ENCODE measurements around the gene ZC2HC1C. TPM values are rescaled to one million over a fixed set of nuclear protein-coding genes. Genes with fewer than 3 reads are reported as not detected.
A peak's percentile ranks its signal among the peaks of the same experiment; 100 is the strongest.

Gene ZC2HC1C
- total and polyA plus RNA-seq, 9 of the 15 experiments (the other 6 are each of a cell fraction or from before 2014, with no cell fraction given), result 6.3 to 9.2 (median 7.7) TPM

DNA sequence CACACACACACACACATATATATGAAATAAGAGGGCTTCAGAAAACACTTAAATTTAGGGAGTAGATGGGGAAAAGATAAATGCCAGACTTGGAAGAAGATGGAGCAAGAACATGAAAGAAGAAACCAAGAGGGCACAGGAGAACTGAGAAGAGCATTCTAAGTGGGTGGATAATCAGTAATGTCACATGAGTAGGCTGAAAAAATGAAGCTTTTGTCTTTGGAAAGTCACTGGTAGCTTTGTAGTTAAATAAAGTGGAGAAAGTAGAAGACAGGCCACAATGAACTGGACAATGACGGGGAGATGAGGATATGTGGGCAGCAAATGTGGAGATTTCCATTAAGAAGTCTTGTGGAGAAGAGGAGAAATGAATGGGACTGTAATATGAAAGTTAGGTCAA, 2.2 kb upstream of the ZC2HC1C start:
- intact Hi-C loops (cut with micrococcal nuclease), result no loop called here
- H3K4me3 ChIP-seq, result peak overlapping the region; percentile 41; the same call in 1 of the 2 replicates
- DNase-seq (ENCODE audit: extremely low read depth in 1 of 4, low spot score in 3 of 4) (no peak), ATAC-seq (no peak), FAIRE-seq (no peak)
- H3K27ac ChIP-seq (ENCODE audit: extremely low read depth, low read depth, low read length), result peak overlapping the region; percentile 93
- TF ChIP-seq ARID1B (IDR thresholded peaks at IDR 0.05) (no peak), BRF1 (IDR thresholded peaks at IDR 0.05; ENCODE audit: borderline replicate concordance, extremely low read depth, insufficient read length) (no peak), BHLHE40 (IDR thresholded peaks at IDR 0.05; ENCODE audit: low read length) (no peak), ELF2 (CRISPR knock-in tag; IDR thresholded peaks at IDR 0.05) (no peak), SMARCC2 (IDR thresholded peaks at IDR 0.05; ENCODE audit: low read depth) (no peak), PCBP1 (IDR thresholded peaks at IDR 0.05; ENCODE audit: low read depth, low read length, poor library complexity, severe bottlenecking) (no peak), CHD4 (IDR thresholded peaks at IDR 0.05; ENCODE audit: insufficient read depth, insufficient replicate concordance, low read depth, low read length, poor library complexity, severe bottlenecking) (no peak), TFAM (CRISPR knock-in tag; conservative IDR thresholded peaks at IDR 0.05) (no peak), HMGN3 (IDR thresholded peaks at IDR 0.05; ENCODE audit: borderline replicate concordance, extremely low read depth, insufficient read length, low read depth, low read length) (no peak), TGIF2 (CRISPR knock-in tag; IDR thresholded peaks at IDR 0.05) (no peak)
- TF ChIP-seq, protein P1, sequence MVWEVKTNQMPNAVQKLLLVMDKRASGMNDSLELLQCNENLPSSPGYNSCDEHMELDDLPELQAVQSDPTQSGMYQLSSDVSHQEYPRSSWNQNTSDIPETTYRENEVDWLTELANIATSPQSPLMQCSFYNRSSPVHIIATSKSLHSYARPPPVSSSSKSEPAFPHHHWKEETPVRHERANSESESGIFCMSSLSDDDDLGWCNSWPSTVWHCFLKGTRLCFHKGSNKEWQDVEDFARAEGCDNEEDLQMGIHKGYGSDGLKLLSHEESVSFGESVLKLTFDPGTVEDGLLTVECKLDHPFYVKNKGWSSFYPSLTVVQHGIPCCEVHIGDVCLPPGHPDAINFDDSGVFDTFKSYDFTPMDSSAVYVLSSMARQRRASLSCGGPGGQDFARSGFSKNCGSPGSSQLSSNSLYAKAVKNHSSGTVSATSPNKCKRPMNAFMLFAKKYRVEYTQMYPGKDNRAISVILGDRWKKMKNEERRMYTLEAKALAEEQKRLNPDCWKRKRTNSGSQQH (CRISPR knock-in tag; IDR thresholded peaks at IDR 0.05), result no peak
- TF ChIP-seq, protein P2, sequence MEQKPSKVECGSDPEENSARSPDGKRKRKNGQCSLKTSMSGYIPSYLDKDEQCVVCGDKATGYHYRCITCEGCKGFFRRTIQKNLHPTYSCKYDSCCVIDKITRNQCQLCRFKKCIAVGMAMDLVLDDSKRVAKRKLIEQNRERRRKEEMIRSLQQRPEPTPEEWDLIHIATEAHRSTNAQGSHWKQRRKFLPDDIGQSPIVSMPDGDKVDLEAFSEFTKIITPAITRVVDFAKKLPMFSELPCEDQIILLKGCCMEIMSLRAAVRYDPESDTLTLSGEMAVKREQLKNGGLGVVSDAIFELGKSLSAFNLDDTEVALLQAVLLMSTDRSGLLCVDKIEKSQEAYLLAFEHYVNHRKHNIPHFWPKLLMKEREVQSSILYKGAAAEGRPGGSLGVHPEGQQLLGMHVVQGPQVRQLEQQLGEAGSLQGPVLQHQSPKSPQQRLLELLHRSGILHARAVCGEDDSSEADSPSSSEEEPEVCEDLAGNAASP (IDR thresholded peaks at IDR 0.05), result no peak
- TF ChIP-seq, protein P3, sequence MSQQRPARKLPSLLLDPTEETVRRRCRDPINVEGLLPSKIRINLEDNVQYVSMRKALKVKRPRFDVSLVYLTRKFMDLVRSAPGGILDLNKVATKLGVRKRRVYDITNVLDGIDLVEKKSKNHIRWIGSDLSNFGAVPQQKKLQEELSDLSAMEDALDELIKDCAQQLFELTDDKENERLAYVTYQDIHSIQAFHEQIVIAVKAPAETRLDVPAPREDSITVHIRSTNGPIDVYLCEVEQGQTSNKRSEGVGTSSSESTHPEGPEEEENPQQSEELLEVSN (IDR thresholded peaks at IDR 0.05; ENCODE audit: borderline replicate concordance in 1 of 2, extremely low read depth in 1 of 2, insufficient read depth in 1 of 2, insufficient read length in 1 of 2, low read depth in 1 of 2, low read length in 1 of 2, poor library complexity in 1 of 2, severe bottlenecking in 1 of 2), result no peak
- POLR2A ChIA-PET, result no interaction called here
- peaks cover 31 to 32% of the 10 kb centered on the region in 2 experiments; a peak in 4 of 5 replicates for H3K4me1 ChIP-seq (replicated peaks in 1 of 2; ENCODE audit: control insufficient read depth in 2 of 2, insufficient read depth in 2 of 2, low read length in 2 of 2)
- no TSS peak for BruUV-seq (replicated peaks)
- H3K4me2 ChIP-seq (ENCODE audit: insufficient read depth, low read length), result peak overlapping the region; percentile 96
- peaks cover 3% of the 10 kb centered on the region for H3K9me1 ChIP-seq (ENCODE audit: control insufficient read depth, insufficient read depth, low read length)
- H3K27me3 ChIP-seq (ENCODE audit: control insufficient read depth in 2 of 2, insufficient read depth in 2 of 2, low read length in 2 of 2), result no peaks in the 10 kb centered on the region
- no peaks in the 10 kb centered on the region for H3K36me3 ChIP-seq (ENCODE audit: control insufficient read depth, insufficient read depth, low read length)
- CTCF ChIA-PET (ENCODE audit: low intra/inter-chr PET ratio), result no interaction called here
- WGBS (ENCODE audit: insufficient coverage, low coverage, missing lambda C conversion rate), result 23% methylated on average over 1 of the region's 1 CpG
- 0 out of 2 replicates have a peak overlapping the region, but pooled peaks have one; percentile 43 for H2AFZ ChIP-seq (ENCODE audit: low read depth, low read length)
- no peaks in the 10 kb centered on the region for H4K20me1 ChIP-seq (replicated peaks; ENCODE audit: control insufficient read depth, insufficient read depth, low read length)
- in situ Hi-C loops (cut with MboI), result no loop called here
- H3K9ac ChIP-seq (ENCODE audit: insufficient read depth in 1 of 2, low read depth in 2 of 2, low read length in 2 of 2), result peak overlapping the region in 1 of 2 experiments; percentile 87; a peak in 2 of 4 replicates
- no peaks in the 10 kb centered on the region for H3K9me3 ChIP-seq (replicated peaks; ENCODE audit: control insufficient read depth, insufficient read depth, low read depth, low read length)
- peaks cover 73% of the 10 kb centered on the region for H3K79me2 ChIP-seq (ENCODE audit: control insufficient read depth, insufficient read depth, low read length)

Data from K562 (cell line).